HCT116 (cell line): ENCODE data around the gene TANGO6. TPM values are rescaled to one million over a fixed set of nuclear protein-coding genes. Genes with fewer than 3 reads are reported as not detected.

Experiments
- ATAC-seq: fragments of 200-7000 bp; cut with Tn5 transposase; 2 replicates; pipeline ENCODE4 v1.9.1; 2020; ENCODE audit warnings: mild to moderate bottlenecking, moderate library complexity
- BruUV-seq: library from RNA; stranded (reverse); fragments of 400-500 nt; replicated peaks from 2 replicates; lab custom pipeline; 2021; lab: Mats Ljungman, UMichigan
- CTCF ChIA-PET: fragments of 300-600 bp; sonication (Branson Sonifier 250); formaldehyde crosslinking; loops from one replicate; lab custom pipeline; 2021; ENCODE audit warnings: antibody characterized with exemption; lab: Charles Lee
- POLR2A ChIA-PET: fragments of 300-600, 350-600 bp; sonication (Branson Sonifier 250); formaldehyde crosslinking; loops from one replicate; lab custom pipeline; 2021; ENCODE audit warnings: antibody characterized with exemption; lab: Charles Lee
- RAD21 ChIA-PET, 2 experiments: fragments of 300-600 bp; sonication (Branson Sonifier 250); formaldehyde crosslinking; loops; one replicate each; lab custom pipeline; 2023; ENCODE audit warnings: low total read pairs in 2 of 2; ENCODE audit not compliant: uncharacterized antibody in 2 of 2, unreplicated experiment in 2 of 2, low non-redundant PET in 1 of 2; lab: Charles Lee
- DNase-seq: peaks from one replicate; pipeline ENCODE4 v3.0.0-alpha.2; 2010; ENCODE audit warnings: low read depth, low spot score
- H2AFZ ChIP-seq: fragments of 200-600 bp; shearing (Covaris generic), sonication (generic); 2 replicates; pipeline ENCODE4 v1.6.1; 2017; ENCODE audit warnings: low read depth, mixed run types, mixed read lengths, antibody characterized with exemption, low read length; ENCODE audit not compliant: poor library complexity, severe bottlenecking
- H3K27ac ChIP-seq: 2 replicates; pipeline ENCODE4 v1.5.1; 2012; ENCODE audit warnings: low read depth, low read length
- H3K27me3 ChIP-seq: fragments of 200-600 bp; sonication (generic); 2 replicates; pipeline ENCODE4 v1.6.1; 2016; ENCODE audit warnings: mixed run types, low read length, mixed read lengths; ENCODE audit not compliant: insufficient read depth
- H3K36me3 ChIP-seq, 2 experiments: fragments of 200-500 bp in 1 of 2; fragments of 200-600 bp in 1 of 2; sonication (Bioruptor generic) in 1 of 2; sonication (generic) in 1 of 2; 2 replicates each; pipeline versions ENCODE4 v1.5.1 to v1.6.1; 2014 to 2016; ENCODE audit warnings: low read length in 2 of 2, inconsistent platforms in 1 of 2, mixed read lengths in 1 of 2, mixed run types in 1 of 2; ENCODE audit not compliant: insufficient read depth in 2 of 2, control insufficient read depth in 1 of 2
- H3K4me1 ChIP-seq, 2 experiments: fragments of 200-600 bp in 1 of 2; sonication (generic) in 1 of 2; 2 replicates each; pipeline versions ENCODE4 v1.5.1 to v1.6.1; 2012 to 2017; ENCODE audit warnings: low read length in 2 of 2, inconsistent platforms in 1 of 2, mild to moderate bottlenecking in 1 of 2, mixed read lengths in 1 of 2, mixed run types in 1 of 2, moderate library complexity in 1 of 2; ENCODE audit not compliant: insufficient read depth in 2 of 2, control insufficient read depth in 1 of 2
- H3K4me2 ChIP-seq: fragments of 200-600 bp; sonication (generic); 2 replicates; pipeline ENCODE4 v1.6.1; 2017; ENCODE audit warnings: mixed run types, low read length, mixed read lengths
- H3K4me3 ChIP-seq, 2 experiments: fragments of 200-600 bp in 1 of 2; sonication (generic) in 1 of 2; replicated peaks in 1 of 2; 2 replicates each; pipeline ENCODE4 v1.5.1; 2011 to 2016; ENCODE audit warnings: low read length in 2 of 2, control low read depth in 1 of 2, low read depth in 1 of 2, mild to moderate bottlenecking in 1 of 2, mixed read lengths in 1 of 2, mixed run types in 1 of 2
- H3K79me2 ChIP-seq: fragments of 200-600 bp; sonication (generic); 2 replicates; pipeline ENCODE4 v1.6.1; 2017; ENCODE audit warnings: mild to moderate bottlenecking, mixed run types, low read length, moderate library complexity, mixed read lengths; ENCODE audit not compliant: insufficient read depth
- H3K9ac ChIP-seq: fragments of 200-600 bp; sonication (generic); 2 replicates; pipeline ENCODE4 v1.6.1; 2016; ENCODE audit warnings: low read length, mixed read lengths
- H3K9me2 ChIP-seq: fragments of 200-600 bp; sonication (generic), shearing (Covaris generic); 2 replicates; pipeline ENCODE4 v1.6.1; 2017; ENCODE audit warnings: mixed run types, mild to moderate bottlenecking, moderate library complexity; ENCODE audit not compliant: insufficient read depth
- H3K9me3 ChIP-seq, 2 experiments: fragments of 200-500 bp in 1 of 2; fragments of 200-600 bp in 1 of 2; sonication (Bioruptor generic) in 1 of 2; sonication (generic) in 1 of 2; 2 replicates each; pipeline ENCODE4 v1.6.1; 2014 to 2017; ENCODE audit warnings: low read length in 2 of 2, mixed read lengths in 2 of 2, inconsistent platforms in 1 of 2, low read depth in 1 of 2, mild to moderate bottlenecking in 1 of 2, mixed run types in 1 of 2, moderate library complexity in 1 of 2; ENCODE audit not compliant: control insufficient read depth in 1 of 2, insufficient read depth in 1 of 2
- H4K20me1 ChIP-seq: fragments of 200-600 bp; sonication (generic), shearing (Covaris generic); 2 replicates; pipeline ENCODE4 v1.6.1; 2017; ENCODE audit warnings: mixed run types, mild to moderate bottlenecking, moderate library complexity; ENCODE audit not compliant: insufficient read depth
- EZH2 ChIP-seq: fragments of 200-600 bp; sonication (generic); IDR thresholded peaks from 2 replicates; pipeline ENCODE4 v1.6.1; 2017; ENCODE audit warnings: antibody characterized with exemption, mixed run types
- FOSL1 ChIP-seq: IDR thresholded peaks from 2 replicates; pipeline ENCODE4 v1.6.1; 2012; ENCODE audit warnings: low read depth
- JUND ChIP-seq: IDR thresholded peaks from 2 replicates; pipeline ENCODE4 v1.6.1; 2012
- MAX ChIP-seq: IDR thresholded peaks from 2 replicates; pipeline ENCODE4 v1.6.1; 2012
- SP1 ChIP-seq: IDR thresholded peaks from 2 replicates; pipeline ENCODE4 v1.6.1; 2012; ENCODE audit warnings: low read depth
- YY1 ChIP-seq: IDR thresholded peaks from 2 replicates; pipeline ENCODE4 v1.6.1; 2011; ENCODE audit warnings: low read length, low read depth, moderate library complexity, mild to moderate bottlenecking; ENCODE audit not compliant: insufficient replicate concordance; ENCODE audit errors: extremely low read depth
- intact Hi-C: fragments of 100-400 bp; cut with micrococcal nuclease; formaldehyde crosslinking; loops from 2 replicates; pipeline ENCODE4 v1.10.0; 2022
- total RNA-seq: library from RNA; stranded (reverse); gene quantifications from one replicate; pipeline ENCODE4 v1.2.1, GENCODE V29; 2021; ENCODE audit not compliant: unreplicated experiment
- TF ChIP-seq, protein P1 (sequence below): IDR thresholded peaks from 2 replicates; pipeline ENCODE4 v1.6.1; 2012; ENCODE audit warnings: low read depth
- TF ChIP-seq, protein P2 (sequence below): IDR thresholded peaks from 2 replicates; pipeline ENCODE4 v1.6.1; 2012
- TF ChIP-seq, protein P3 (sequence below): IDR thresholded peaks from 2 replicates; pipeline ENCODE4 v1.6.1; 2011; ENCODE audit warnings: mild to moderate bottlenecking, low read length, moderate library complexity; ENCODE audit not compliant: insufficient replicate concordance; ENCODE audit errors: extremely low read depth

TANGO6 gene
- total RNA-seq, 1 experiment from 2014 or later = 16.4 TPM

DNA sequence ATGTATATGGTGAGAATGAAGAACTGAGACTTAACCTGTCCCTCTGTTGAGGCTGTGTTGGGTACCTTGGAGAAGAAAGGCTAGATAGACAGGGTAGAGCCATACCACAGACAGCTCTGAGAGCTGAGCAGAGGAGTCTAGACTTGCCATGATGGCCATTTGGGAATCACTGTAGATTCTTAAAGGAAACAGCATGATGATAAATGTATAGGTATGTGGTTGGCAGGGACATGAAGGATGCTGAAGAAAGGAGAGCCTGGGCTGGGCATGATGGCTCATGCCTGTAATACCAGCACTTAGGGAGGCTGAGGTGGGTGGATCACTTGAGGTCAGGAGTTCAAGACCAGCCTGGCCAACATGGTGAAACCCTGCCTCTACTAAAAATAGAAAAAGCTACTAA is 147.7 kb downstream of the TANGO6 start:
- Histone ChIP-seq H3K4me3 (no peak overlapping the region), H3K36me3 (no peaks in the 10 kb centered on the region)
- TF ChIP-seq SP1 (no peak), MAX (no peak), YY1 (no peak), JUND (no peak), FOSL1 (no peak), EZH2 (no peak)
- TF ChIP-seq, protein P1, sequence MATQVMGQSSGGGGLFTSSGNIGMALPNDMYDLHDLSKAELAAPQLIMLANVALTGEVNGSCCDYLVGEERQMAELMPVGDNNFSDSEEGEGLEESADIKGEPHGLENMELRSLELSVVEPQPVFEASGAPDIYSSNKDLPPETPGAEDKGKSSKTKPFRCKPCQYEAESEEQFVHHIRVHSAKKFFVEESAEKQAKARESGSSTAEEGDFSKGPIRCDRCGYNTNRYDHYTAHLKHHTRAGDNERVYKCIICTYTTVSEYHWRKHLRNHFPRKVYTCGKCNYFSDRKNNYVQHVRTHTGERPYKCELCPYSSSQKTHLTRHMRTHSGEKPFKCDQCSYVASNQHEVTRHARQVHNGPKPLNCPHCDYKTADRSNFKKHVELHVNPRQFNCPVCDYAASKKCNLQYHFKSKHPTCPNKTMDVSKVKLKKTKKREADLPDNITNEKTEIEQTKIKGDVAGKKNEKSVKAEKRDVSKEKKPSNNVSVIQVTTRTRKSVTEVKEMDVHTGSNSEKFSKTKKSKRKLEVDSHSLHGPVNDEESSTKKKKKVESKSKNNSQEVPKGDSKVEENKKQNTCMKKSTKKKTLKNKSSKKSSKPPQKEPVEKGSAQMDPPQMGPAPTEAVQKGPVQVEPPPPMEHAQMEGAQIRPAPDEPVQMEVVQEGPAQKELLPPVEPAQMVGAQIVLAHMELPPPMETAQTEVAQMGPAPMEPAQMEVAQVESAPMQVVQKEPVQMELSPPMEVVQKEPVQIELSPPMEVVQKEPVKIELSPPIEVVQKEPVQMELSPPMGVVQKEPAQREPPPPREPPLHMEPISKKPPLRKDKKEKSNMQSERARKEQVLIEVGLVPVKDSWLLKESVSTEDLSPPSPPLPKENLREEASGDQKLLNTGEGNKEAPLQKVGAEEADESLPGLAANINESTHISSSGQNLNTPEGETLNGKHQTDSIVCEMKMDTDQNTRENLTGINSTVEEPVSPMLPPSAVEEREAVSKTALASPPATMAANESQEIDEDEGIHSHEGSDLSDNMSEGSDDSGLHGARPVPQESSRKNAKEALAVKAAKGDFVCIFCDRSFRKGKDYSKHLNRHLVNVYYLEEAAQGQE = no peak
- TF ChIP-seq, protein P2, sequence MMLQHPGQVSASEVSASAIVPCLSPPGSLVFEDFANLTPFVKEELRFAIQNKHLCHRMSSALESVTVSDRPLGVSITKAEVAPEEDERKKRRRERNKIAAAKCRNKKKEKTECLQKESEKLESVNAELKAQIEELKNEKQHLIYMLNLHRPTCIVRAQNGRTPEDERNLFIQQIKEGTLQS = no peak
- TF ChIP-seq, protein P3, sequence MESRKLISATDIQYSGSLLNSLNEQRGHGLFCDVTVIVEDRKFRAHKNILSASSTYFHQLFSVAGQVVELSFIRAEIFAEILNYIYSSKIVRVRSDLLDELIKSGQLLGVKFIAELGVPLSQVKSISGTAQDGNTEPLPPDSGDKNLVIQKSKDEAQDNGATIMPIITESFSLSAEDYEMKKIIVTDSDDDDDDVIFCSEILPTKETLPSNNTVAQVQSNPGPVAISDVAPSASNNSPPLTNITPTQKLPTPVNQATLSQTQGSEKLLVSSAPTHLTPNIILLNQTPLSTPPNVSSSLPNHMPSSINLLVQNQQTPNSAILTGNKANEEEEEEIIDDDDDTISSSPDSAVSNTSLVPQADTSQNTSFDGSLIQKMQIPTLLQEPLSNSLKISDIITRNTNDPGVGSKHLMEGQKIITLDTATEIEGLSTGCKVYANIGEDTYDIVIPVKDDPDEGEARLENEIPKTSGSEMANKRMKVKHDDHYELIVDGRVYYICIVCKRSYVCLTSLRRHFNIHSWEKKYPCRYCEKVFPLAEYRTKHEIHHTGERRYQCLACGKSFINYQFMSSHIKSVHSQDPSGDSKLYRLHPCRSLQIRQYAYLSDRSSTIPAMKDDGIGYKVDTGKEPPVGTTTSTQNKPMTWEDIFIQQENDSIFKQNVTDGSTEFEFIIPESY = no peak
- TF ChIP-seq, all 23 proteins: peak for 0
- CTCF ChIA-PET = interaction anchor here (0.9 kb wide), 2 partner anchors 62 to 114 kb away, joined by 3 to 5 read pairs; partner anchors contain the start of gene HAS3
- no peaks in the 10 kb centered on the region for H4K20me1 ChIP-seq
- H3K79me2 ChIP-seq = no peaks in the 10 kb centered on the region
- peak overlapping the region; percentile 68; the same call in 1 of the 2 replicates for H3K4me2 ChIP-seq
- H3K4me1 ChIP-seq = peaks cover 63 to 92% of the 10 kb centered on the region in 2 experiments
- no peak overlapping the region for H2AFZ ChIP-seq
- ATAC-seq (no peak), DNase-seq (no peak)
- no peaks in the 10 kb centered on the region for H3K9me2 ChIP-seq
- no TSS peak for BruUV-seq
- intact Hi-C loops = loop anchor here (5.0 kb wide), 1 partner anchor 89 kb away; no protein-coding TSS in a partner anchor
- H3K27ac ChIP-seq = no peak overlapping the region
- POLR2A ChIA-PET = no interaction called here
- H3K9me3 ChIP-seq = no peaks in the 10 kb centered on the region
- no peak overlapping the region for H3K9ac ChIP-seq
- H3K27me3 ChIP-seq = no peaks in the 10 kb centered on the region
- RAD21 ChIA-PET = interaction anchor here in 1 of 2 experiments (0.6 kb wide), 1 partner anchor 194 kb away, joined by 3 read pairs; no protein-coding TSS in a partner anchor
